ENCODE data around the gene BUB1B.
"Not testable (repeated sequence)": the region's sequence is repeated elsewhere in the genome, so short reads cannot be mapped to it uniquely, and the experiment has no call there.

Gene BUB1B

GRCh38 chr15:40136470-40137302 lies 24.2 kb upstream of the BUB1B start:
- no peak for DNase-seq

DNA sequence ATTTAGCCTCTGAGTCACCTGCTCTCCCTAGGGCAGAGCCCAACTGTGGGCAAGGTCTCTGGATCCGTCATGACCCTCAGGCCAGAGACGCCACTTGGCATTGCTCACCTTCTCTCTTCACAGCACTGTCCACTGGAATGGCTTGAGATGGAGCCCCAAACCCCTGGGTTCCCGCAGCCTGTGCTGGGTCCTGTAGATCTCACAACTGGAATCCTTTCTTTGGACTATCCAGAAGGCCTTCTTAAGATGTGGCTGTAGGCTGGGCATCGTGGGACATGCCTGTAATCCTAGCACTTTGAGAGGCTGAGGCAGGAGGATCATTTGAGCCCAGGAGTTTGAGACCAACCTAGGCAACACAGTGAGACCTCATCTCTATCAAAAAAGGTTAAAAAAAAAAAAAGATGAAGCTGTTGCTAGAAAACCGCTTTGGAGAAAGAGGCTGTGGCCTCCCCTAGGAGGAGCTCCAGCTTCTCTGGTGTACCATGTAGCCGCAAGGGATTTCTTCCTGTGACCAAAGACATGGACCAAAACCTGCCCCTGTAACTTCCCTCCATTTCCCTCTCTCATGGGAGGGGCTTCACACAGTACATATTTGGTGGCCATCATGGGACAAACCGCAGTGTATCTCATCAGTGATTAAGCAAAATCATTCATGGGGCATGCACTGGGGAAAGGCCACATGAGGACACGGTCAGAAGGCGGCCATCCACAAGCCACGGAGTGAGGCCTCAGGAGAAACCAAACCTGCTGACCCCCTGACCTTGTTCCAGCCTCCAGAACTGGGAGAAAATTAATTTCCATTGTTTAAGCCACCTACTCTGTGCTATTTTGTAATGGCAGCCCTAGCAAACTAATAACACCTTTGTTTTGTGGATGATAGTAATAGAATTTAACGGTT lies 23.3 kb upstream of the BUB1B start:
- DNase-seq, result no peak

DNA sequence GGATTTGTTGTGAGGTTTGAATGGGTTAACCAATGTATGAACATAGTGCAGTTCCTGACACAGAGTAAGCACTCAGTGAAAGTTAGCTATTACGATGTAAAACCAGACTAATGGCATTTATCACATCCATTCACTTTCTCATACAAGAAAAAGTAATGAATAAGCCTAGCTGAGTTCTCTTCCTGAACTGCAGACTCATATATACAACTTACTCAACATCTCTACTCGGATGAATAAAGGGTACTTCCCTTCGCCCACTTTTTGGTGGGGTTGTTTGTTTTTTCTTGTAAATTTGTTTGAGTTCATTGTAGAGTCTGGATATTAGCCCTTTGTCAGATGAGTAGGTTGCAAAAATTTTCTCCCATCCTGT lies 22.7 kb upstream of the BUB1B start:
- DNase-seq, result not testable (repeated sequence)

DNA sequence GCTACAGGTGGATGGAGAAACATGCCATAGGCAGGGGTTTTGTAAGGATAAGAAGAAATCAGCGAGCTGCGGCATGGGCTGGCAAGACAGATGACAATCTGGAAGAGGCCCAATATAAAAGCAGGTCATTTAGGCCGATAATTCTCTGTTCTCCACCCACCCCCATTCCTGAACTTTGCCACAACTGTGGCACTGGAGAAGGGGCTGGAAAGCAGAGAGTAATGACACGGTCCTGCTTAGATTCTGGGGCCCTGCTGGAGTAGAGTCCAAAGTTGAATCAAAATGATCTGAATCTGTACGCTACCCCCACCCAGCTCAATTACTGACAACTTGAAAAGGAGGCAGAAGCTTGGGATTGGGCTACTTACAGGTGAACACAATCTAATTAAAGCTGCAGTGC lies 18.4 kb upstream of the BUB1B start:
- no peak for DNase-seq

- DNase-seq, result no peak
Observed at GRCh38 chr15:40146037-40146436, 14.8 kb upstream of the BUB1B start.

- DNase-seq, result no peak
Observed at GRCh38 chr15:40149339-40149738, 11.5 kb upstream of the BUB1B start.

GRCh38 chr15:40150163-40150925 lies 10.5 kb upstream of the BUB1B start:
- no peak for DNase-seq

GRCh38 chr15:40151499-40151898 lies 9.4 kb upstream of the BUB1B start:
- no peak for DNase-seq

GRCh38 chr15:40151991-40152390 lies 8.9 kb upstream of the BUB1B start:
- no peak for DNase-seq

- DNase-seq, result not testable (repeated sequence)
Observed at GRCh38 chr15:40154821-40155220, 6.0 kb upstream of the BUB1B start.

DNA sequence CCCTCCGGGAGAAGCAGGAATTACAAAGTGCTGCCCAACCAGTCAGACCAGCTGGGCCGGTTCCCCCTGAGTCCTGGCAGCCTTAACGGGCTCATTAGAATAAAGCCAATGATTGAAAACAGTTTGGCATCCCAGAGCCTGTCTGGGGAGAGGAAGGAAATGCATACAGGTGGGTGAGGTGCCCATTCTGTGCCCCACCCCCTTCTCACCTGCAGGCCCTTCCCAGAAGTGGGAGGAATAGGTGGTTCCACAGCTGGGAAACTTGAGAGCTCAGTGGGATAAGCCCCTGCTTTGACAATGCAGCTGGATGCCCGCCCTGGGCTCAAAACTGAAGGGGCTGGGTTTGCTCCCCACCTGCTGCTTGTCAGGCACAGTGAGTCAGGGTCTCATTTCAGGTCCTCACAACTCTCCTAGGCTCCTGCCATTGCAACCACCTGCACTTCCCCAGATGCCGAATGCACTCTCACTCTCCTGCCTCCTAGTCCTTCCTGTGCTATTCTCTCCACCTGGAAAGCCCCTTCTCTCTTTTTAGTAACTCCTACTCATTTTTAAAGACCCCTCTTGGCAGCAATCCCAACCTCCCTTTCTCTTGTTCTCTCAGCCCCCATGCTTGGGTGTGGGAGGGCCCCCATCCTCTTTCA lies 5.5 kb upstream of the BUB1B start:
- no peak for DNase-seq

- DNase-seq, result no peak
Observed at GRCh38 chr15:40157778-40158447, 3.0 kb upstream of the BUB1B start.

DNA sequence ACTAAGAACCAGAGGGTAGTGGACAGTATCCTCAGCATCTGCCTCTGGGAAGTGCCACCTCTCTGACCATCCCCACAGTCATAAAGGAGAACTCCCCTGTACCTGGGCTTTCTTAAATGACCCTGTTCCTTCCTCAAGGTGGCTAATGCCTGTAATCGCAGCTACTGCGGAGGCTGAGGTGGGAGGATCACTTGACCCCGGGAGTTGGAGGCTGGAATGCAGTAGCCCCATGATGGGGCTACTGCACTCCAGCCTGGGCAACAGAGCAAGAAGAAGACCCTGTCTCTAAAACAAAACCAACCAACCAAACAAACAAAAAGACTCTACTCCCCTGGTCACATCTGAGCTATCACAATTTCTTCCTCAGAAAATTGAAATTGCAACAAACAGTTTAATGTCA lies 848 bp upstream of the BUB1B start:
- no peak for DNase-seq

- no peak for DNase-seq
Observed at GRCh38 chr15:40161693-40162391, 973 bp downstream of the BUB1B start.

DNA sequence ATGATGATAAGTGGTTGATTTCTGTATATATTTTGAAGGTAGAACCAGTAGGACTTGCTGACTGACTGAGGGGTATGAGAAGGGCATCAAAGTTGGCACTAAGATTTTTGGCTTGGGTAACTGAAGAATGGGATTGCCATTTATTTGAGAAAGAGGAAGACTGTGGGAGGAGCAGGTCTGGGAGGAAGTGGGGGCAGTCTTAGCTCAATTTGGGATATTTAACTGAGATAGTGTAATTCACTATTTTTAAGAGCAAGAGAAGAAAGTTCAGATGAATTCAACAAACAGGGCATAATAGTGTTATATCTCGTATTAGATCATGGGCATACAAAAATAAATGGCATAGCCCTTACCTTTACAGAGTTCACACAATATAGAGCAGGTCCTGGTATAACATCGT lies 1.7 kb downstream of the BUB1B start:
- DNase-seq, result no peak

DNA sequence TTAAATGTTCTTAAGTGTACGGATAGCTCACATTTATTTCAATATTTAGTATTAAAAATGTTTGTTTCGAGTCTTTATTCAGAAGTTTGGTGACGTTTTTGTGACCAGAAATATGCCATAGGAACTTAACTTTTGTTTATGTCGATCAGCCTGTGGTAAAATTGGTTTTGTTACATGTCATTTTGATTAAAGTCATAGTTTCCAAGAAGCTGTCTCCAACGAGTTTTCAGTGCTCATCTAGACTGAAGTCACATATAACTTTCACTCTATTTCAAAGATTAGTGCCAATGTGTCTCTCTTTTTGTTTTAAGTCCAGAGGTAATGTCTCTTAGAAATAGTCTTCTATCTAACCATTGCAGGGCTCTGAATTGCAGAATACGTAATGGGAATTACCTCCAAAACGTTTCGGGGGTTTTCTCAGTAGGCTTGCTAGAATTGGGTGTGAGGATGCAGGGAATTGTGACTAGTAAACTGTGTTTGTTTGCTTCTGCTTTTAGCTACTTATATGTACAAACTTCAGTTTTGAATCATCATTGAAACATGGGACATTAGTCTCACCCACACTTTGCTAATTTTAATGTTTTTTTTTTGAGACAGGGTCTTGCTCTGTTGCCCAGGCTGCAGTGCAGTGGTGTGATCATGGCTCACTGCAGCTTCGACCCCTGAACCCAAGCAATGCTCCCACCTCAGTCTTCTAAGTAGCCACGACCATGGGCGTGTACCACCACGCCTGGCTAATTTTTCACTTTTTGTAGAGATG lies 3.0 kb downstream of the BUB1B start:
- no peak for DNase-seq

GRCh38 chr15:40167374-40167773 lies 6.5 kb downstream of the BUB1B start:
- not testable (repeated sequence) for DNase-seq

DNA sequence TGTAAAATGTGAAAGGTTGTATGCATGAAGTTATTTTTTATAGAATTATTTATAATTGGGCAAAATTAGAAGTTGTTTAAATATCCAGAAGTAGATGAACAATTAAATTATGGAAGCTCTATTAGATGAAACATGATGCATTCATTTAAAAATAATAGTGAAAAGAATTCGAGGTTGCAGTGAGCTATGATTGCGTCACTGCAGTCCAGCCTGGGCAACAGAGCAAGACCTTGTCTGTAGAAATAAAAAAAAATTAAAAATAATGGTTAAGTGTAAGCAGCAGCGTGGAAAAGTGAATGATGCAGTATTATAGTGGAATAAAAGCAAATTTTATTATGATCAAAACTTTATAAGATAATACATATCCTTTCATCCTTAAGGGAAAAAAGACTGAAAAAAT lies 14.3 kb downstream of the BUB1B start:
- no peak for DNase-seq

- no peak for DNase-seq
Observed at GRCh38 chr15:40182358-40183029, 21.6 kb downstream of the BUB1B start.

Measured in central memory CD4-positive, alpha-beta T cell (primary cell).